IgD-negative memory B cell (primary cell): Measurements from ENCODE around the gene SHCBP1. TPM values are rescaled to one million over a fixed set of nuclear protein-coding genes. Genes with fewer than 3 reads are reported as not detected.
"Not testable (repeated sequence)": the region's sequence is repeated elsewhere in the genome, so short reads cannot be mapped to it uniquely, and the experiment has no call there.

Source experiments
- H3K27ac Mint-ChIP-seq, 3 donors: one replicate each; pipeline ENCODE4 v1.8.0; 2020 to 2022; ENCODE audit warnings: mild to moderate bottlenecking in 3 of 3, mixed read lengths in 3 of 3, moderate library complexity in 1 of 3
- H3K27me3 Mint-ChIP-seq: one replicate; pipeline ENCODE4 v1.8.0; 2021; ENCODE audit warnings: mixed read lengths
- H3K36me3 Mint-ChIP-seq: one replicate; pipeline ENCODE4 v1.8.0; 2020; ENCODE audit warnings: mild to moderate bottlenecking, mixed read lengths
- H3K4me1 Mint-ChIP-seq, 3 donors: one replicate each; pipeline ENCODE4 v1.8.0; 2020 to 2022; ENCODE audit warnings: mixed read lengths in 3 of 3, mild to moderate bottlenecking in 1 of 3
- H3K4me3 Mint-ChIP-seq, 4 donors: one replicate each; pipeline ENCODE4 v1.8.0; 2020 to 2022; ENCODE audit warnings: mild to moderate bottlenecking in 4 of 4, mixed read lengths in 4 of 4, moderate library complexity in 3 of 4
- H3K9me3 Mint-ChIP-seq, 3 donors: one replicate each; pipeline ENCODE4 v1.8.0; 2020 to 2021; ENCODE audit warnings: mixed read lengths in 3 of 3, mild to moderate bottlenecking in 1 of 3
- polyA plus RNA-seq: library from polyadenylated mRNA; unstranded; fragments of 300-500 nt; fragmentation: Illumina TruSeq; gene quantifications from one replicate; pipeline ENCODE4 v1.2.3, GENCODE V29; 2021

The SHCBP1 gene
- polyA plus RNA-seq, 1 donor from 2014 or later = 1.6 TPM

GRCh38 chr16:46573834-46574159 is 47.4 kb downstream of the SHCBP1 start:
- Mint-ChIP-seq H3K27ac (no peak overlapping the region), H3K9me3 (no peaks in the 10 kb centered on the region), H3K4me3 (peak overlapping the region in 1 of 4 donors; percentile 17), H3K4me1 (peaks cover 0 to 4% (median 0%) of the 10 kb centered on the region in 3 donors), H3K27me3 (peaks cover 2% of the 10 kb centered on the region), H3K36me3 (no peaks in the 10 kb centered on the region)

- peak overlapping the region in 1 of 4 donors; percentile 76 for H3K4me3 Mint-ChIP-seq
- no peak overlapping the region for H3K27ac Mint-ChIP-seq
- no peaks in the 10 kb centered on the region for H3K9me3 Mint-ChIP-seq
- H3K36me3 Mint-ChIP-seq = no peaks in the 10 kb centered on the region
- H3K27me3 Mint-ChIP-seq = peaks cover 2% of the 10 kb centered on the region
- H3K4me1 Mint-ChIP-seq = peaks cover 0 to 4% (median 0%) of the 10 kb centered on the region in 3 donors
Observed at GRCh38 chr16:46573008-46573833, 48.0 kb downstream of the SHCBP1 start.

GRCh38 chr16:46569231-46569735 is 51.9 kb downstream of the SHCBP1 start:
- H3K9me3 Mint-ChIP-seq = no peaks in the 10 kb centered on the region
- no peak overlapping the region for H3K27ac Mint-ChIP-seq
- H3K4me3 Mint-ChIP-seq = no peak overlapping the region
- no peaks in the 10 kb centered on the region for H3K36me3 Mint-ChIP-seq
- H3K4me1 Mint-ChIP-seq = peaks cover 0 to 4% (median 0%) of the 10 kb centered on the region in 3 donors
- peaks cover 2% of the 10 kb centered on the region for H3K27me3 Mint-ChIP-seq

GRCh38 chr16:46568472-46569230 is 52.5 kb downstream of the SHCBP1 start:
- Mint-ChIP-seq H3K4me1 (peaks cover 0 to 3% (median 0%) of the 10 kb centered on the region in 3 donors), H3K4me3 (no peak overlapping the region), H3K27me3 (peaks cover 2% of the 10 kb centered on the region), H3K27ac (no peak overlapping the region), H3K9me3 (no peaks in the 10 kb centered on the region), H3K36me3 (no peaks in the 10 kb centered on the region)

GRCh38 chr16:46562979-46563378 is 58.2 kb downstream of the SHCBP1 start:
- Mint-ChIP-seq H3K4me1 (peaks cover 0 to 3% (median 0%) of the 10 kb centered on the region in 3 donors), H3K4me3 (no peak overlapping the region), H3K27me3 (no peaks in the 10 kb centered on the region), H3K27ac (no peak overlapping the region), H3K9me3 (no peaks in the 10 kb centered on the region), H3K36me3 (no peaks in the 10 kb centered on the region)

GRCh38 chr16:46558018-46558417 is 63.2 kb downstream of the SHCBP1 start:
- Mint-ChIP-seq H3K4me1 (peaks cover 0 to 2% (median 1%) of the 10 kb centered on the region in 3 donors), H3K9me3 (no peaks in the 10 kb centered on the region), H3K27ac (no peak overlapping the region), H3K4me3 (no peak overlapping the region), H3K36me3 (peaks cover 3% of the 10 kb centered on the region), H3K27me3 (peaks cover 2% of the 10 kb centered on the region)

GRCh38 chr16:46555951-46556350 is 65.2 kb downstream of the SHCBP1 start:
- Mint-ChIP-seq H3K36me3 (peaks cover 3% of the 10 kb centered on the region), H3K9me3 (no peaks in the 10 kb centered on the region), H3K27me3 (peaks cover 2% of the 10 kb centered on the region), H3K27ac (no peak overlapping the region), H3K4me3 (no peak overlapping the region), H3K4me1 (peaks cover 0 to 1% (median 0%) of the 10 kb centered on the region in 3 donors)

GRCh38 chr16:46554435-46554834 is 66.7 kb downstream of the SHCBP1 start:
- not testable (repeated sequence) for H3K4me1 Mint-ChIP-seq, H3K36me3 Mint-ChIP-seq, H3K27me3 Mint-ChIP-seq, H3K9me3 Mint-ChIP-seq, H3K27ac Mint-ChIP-seq
- peak overlapping the region in 1 of 4 donors; percentile 23 for H3K4me3 Mint-ChIP-seq

- no peak overlapping the region for H3K4me3 Mint-ChIP-seq
- H3K27me3 Mint-ChIP-seq = peaks cover 4% of the 10 kb centered on the region
- no peak overlapping the region for H3K27ac Mint-ChIP-seq
- H3K4me1 Mint-ChIP-seq = no peaks in the 10 kb centered on the region
- no peaks in the 10 kb centered on the region for H3K36me3 Mint-ChIP-seq
- H3K9me3 Mint-ChIP-seq = no peaks in the 10 kb centered on the region
Observed at GRCh38 chr16:46549477-46549876, 71.7 kb downstream of the SHCBP1 start.

Other genes with a start within 250 kb of the SHCBP1 start
- gene VPS35, start 67.8 kb upstream of the SHCBP1 start, polyA plus RNA-seq = 81.9 TPM
- gene ORC6, start 68.3 kb upstream of the SHCBP1 start, polyA plus RNA-seq = 0.40 TPM
- not detected for gene MYLK3, start 127.0 kb upstream of the SHCBP1 start, polyA plus RNA-seq
- 14.5 TPM for gene C16orf87, start 209.8 kb upstream of the SHCBP1 start, polyA plus RNA-seq